ENCODE measurements around the gene EYA3. TPM values are rescaled to one million over a fixed set of nuclear protein-coding genes. Genes with fewer than 3 reads are reported as not detected.

The EYA3 gene
- total and polyA plus RNA-seq, 2 of the 8 experiments (the other 6 are each of a cell fraction or from before 2014, with no cell fraction given), result 15.0 to 33.9 TPM

- POLR2A ChIA-PET (ENCODE audit: partially characterized antibody), result interaction anchor here (0.7 kb wide), 1 partner anchor 48 kb away, joined by 3 read pairs; no protein-coding TSS in a partner anchor
- Histone ChIP-seq H3K9me3 (ENCODE audit: insufficient read depth in 2 of 2, low read depth in 1 of 2, low read length in 1 of 2) (no peaks in the 10 kb centered on the region), H3K27me3 (replicated peaks in 1 of 4; ENCODE audit: control insufficient read depth in 3 of 4, extremely low read depth in 1 of 4, insufficient read depth in 3 of 4, low read length in 3 of 4) (no peaks in the 10 kb centered on the region), H3K4me1 (replicated peaks in 1 of 4; ENCODE audit: control insufficient read depth in 3 of 4, insufficient read depth in 4 of 4, low read length in 3 of 4) (no peaks in the 10 kb centered on the region), H4K8ac (ENCODE audit: extremely low read depth, insufficient read depth, low read length) (no peak overlapping the region), H4K91ac (replicated peaks; ENCODE audit: insufficient read length, low read length) (no peak overlapping the region), H3K79me2 (ENCODE audit: control insufficient read depth in 1 of 2, insufficient read depth in 2 of 2, low read length in 2 of 2) (no peaks in the 10 kb centered on the region), H3K14ac (ENCODE audit: insufficient read length) (no peak overlapping the region), H3K23ac (ENCODE audit: insufficient read length) (no peak overlapping the region), H2BK5ac (ENCODE audit: low read depth, low read length) (no peak overlapping the region), H3K79me1 (ENCODE audit: low read depth, low read length) (no peaks in the 10 kb centered on the region), H4K5ac (ENCODE audit: insufficient read length, low read depth, low read length) (no peak overlapping the region), H2BK20ac (ENCODE audit: low read length) (no peak overlapping the region), H2BK12ac (ENCODE audit: low read depth, low read length) (no peak overlapping the region), H3K9ac (replicated peaks in 1 of 4; ENCODE audit: extremely low read depth in 1 of 4, low read depth in 3 of 4, low read length in 3 of 4) (no peak overlapping the region), H3K23me2 (ENCODE audit: low read depth, low read length) (no peaks in the 10 kb centered on the region), H2AFZ (ENCODE audit: low read length) (no peak overlapping the region), H2BK120ac (replicated peaks; ENCODE audit: low read depth, low read length) (no peak overlapping the region), H4K20me1 (replicated peaks in 1 of 2; ENCODE audit: control insufficient read depth in 1 of 2, insufficient read depth in 2 of 2, low read length in 2 of 2) (peaks cover 0 to 2% of the 10 kb centered on the region in 2 experiments), H3K27ac (ENCODE audit: low read depth, low read length) (no peak overlapping the region), H2AK5ac (ENCODE audit: low read depth, low read length) (no peak overlapping the region), H3K4ac (replicated peaks; ENCODE audit: insufficient read length, low read depth, low read length) (no peak overlapping the region), H2BK15ac (ENCODE audit: low read length) (no peak overlapping the region), H3K56ac (replicated peaks; ENCODE audit: insufficient read length, low read depth, low read length) (no peak overlapping the region), H3K4me2 (ENCODE audit: insufficient read depth in 1 of 2, low read depth in 2 of 2, low read length in 2 of 2) (no peak overlapping the region), H3K36me3 (ENCODE audit: control insufficient read depth in 2 of 4, insufficient read depth in 4 of 4, low read length in 3 of 4) (no peaks in the 10 kb centered on the region), H3K18ac (ENCODE audit: extremely low read depth, low read length) (no peak overlapping the region), H3K4me3 (ENCODE audit: extremely low read depth in 1 of 4, insufficient read depth in 2 of 4, low read depth in 3 of 4, low read length in 4 of 4) (no peak overlapping the region)
- CTCF ChIA-PET (ENCODE audit: partially characterized antibody), result interaction anchor here (1.0 kb wide), 1 partner anchor 86 kb away, joined by 4 read pairs; no protein-coding TSS in a partner anchor
- 91% methylated on average over 3 of the region's 3 CpGs; no CpG with 5 or more reads in 1 of the 2 experiments for WGBS, 2 experiments (ENCODE audit: extremely low coverage in 1 of 2, insufficient coverage in 1 of 2, insufficient read length in 1 of 2, insufficient replicate concordance in 2 of 2, low coverage in 1 of 2, low lambda C conversion rate in 2 of 2, missing lambda C conversion rate in 1 of 2)
- FAIRE-seq, result no peak
- no peak for DNase-seq (ENCODE audit: low read depth in 1 of 2, low spot score in 2 of 2)
- TF ChIP-seq EZH2 (IDR thresholded peaks at IDR 0.05; ENCODE audit: low read depth, low read length, severe bottlenecking), result no peak
- no peak for TF ChIP-seq CEBPB (IDR thresholded peaks at IDR 0.05; ENCODE audit: low read depth, low read length)
- no peak for TF ChIP-seq MAFK (IDR thresholded peaks at IDR 0.05; ENCODE audit: low read depth, low read length)
- no peak for TF ChIP-seq POLR2AphosphoS5 (IDR thresholded peaks at IDR 0.05; ENCODE audit: low read depth, low read length)
- TF ChIP-seq RXRA (IDR thresholded peaks at IDR 0.05; ENCODE audit: insufficient read depth, low read depth, low read length), result no peak
- TF ChIP-seq E2F6 (IDR thresholded peaks at IDR 0.05), result no peak
- TF ChIP-seq POLR2A (IDR thresholded peaks at IDR 0.05; ENCODE audit: control extremely low read depth in 1 of 2, low read depth in 2 of 2, low read length in 2 of 2), result no peak
- no peak for TF ChIP-seq RAD21 (IDR thresholded peaks at IDR 0.05 in 1 of 2, conservative IDR thresholded peaks at IDR 0.05 in 1 of 2; ENCODE audit: low read depth in 2 of 2, low read length in 2 of 2)
- TF ChIP-seq ATF3 (IDR thresholded peaks at IDR 0.05; ENCODE audit: insufficient read depth, low read depth, low read length), result no peak
- no peak for TF ChIP-seq NRF1 (IDR thresholded peaks at IDR 0.05; ENCODE audit: low read depth, low read length)
These were observed 62.1 kb downstream of the EYA3 start for GRCh38 chr1:28026329-28026728.

Measured in H1 (cell line).